Small intestine (tissue), 7 donors: ENCODE data around the gene RALGPS2. TPM values are rescaled to one million over a fixed set of nuclear protein-coding genes. Genes with fewer than 3 reads are reported as not detected.

Experiments used
- DNase-seq, 2 donors: peaks; one replicate each; pipeline versions ENCODE4 v3.0.0 to v3.0.0-alpha.2; 2013
- FAIRE-seq: peaks from 2 replicates; lab custom pipeline; 2012; peaks lifted over from hg19 to GRCh38; lab: Jason Lieb, UNC
- H3K27ac ChIP-seq, 3 donors: one replicate each; pipeline ENCODE4 v1.5.1; 2013; ENCODE audit warnings: low read length in 2 of 3, mild to moderate bottlenecking in 2 of 3, control low read depth in 1 of 3, inconsistent platforms in 1 of 3, low read depth in 1 of 3, moderate library complexity in 1 of 3
- H3K27me3 ChIP-seq, 3 donors: one replicate each; pipeline ENCODE4 v1.6.1; 2013; ENCODE audit warnings: low read length in 3 of 3, inconsistent platforms in 1 of 3; ENCODE audit not compliant: control insufficient read depth in 3 of 3, insufficient read depth in 3 of 3
- H3K36me3 ChIP-seq, 3 donors: one replicate each; pipeline ENCODE4 v1.6.1; 2013; ENCODE audit warnings: low read length in 3 of 3, inconsistent platforms in 1 of 3, low read depth in 1 of 3, mild to moderate bottlenecking in 1 of 3, moderate library complexity in 1 of 3; ENCODE audit not compliant: control insufficient read depth in 3 of 3, insufficient read depth in 2 of 3
- H3K4me1 ChIP-seq, 3 donors: one replicate each; pipeline ENCODE4 v1.6.1; 2013; ENCODE audit warnings: low read length in 2 of 3, inconsistent platforms in 1 of 3, low read depth in 1 of 3, mild to moderate bottlenecking in 1 of 3, moderate library complexity in 1 of 3; ENCODE audit not compliant: control insufficient read depth in 3 of 3, insufficient read depth in 2 of 3
- H3K4me3 ChIP-seq, 3 donors: one replicate each; pipeline ENCODE4 v1.5.1; 2013; ENCODE audit warnings: low read length in 3 of 3, control low read depth in 1 of 3, inconsistent platforms in 1 of 3, low read depth in 1 of 3, mild to moderate bottlenecking in 1 of 3, moderate library complexity in 1 of 3
- H3K9me3 ChIP-seq, 2 donors: one replicate each; pipeline ENCODE4 v1.6.1; 2013; ENCODE audit warnings: low read depth in 1 of 2, low read length in 1 of 2; ENCODE audit not compliant: control insufficient read depth in 2 of 2, insufficient read depth in 1 of 2
- WGBS, 3 donors: extraction: QIAGEN DNeasy Blood & Tissue Kit; methylation state at CpG; one replicate each; pipeline ENCODE4 v1.1.7; 2013; 5-methylcytosine and 5-hydroxymethylcytosine counted together
- polyA plus RNA-seq, 4 donors: library from polyadenylated mRNA; stranded (reverse) in 3 of 4; unstranded in 1 of 4; fragments of 200-250 nt in 3 of 4; fragments of 120-200 nt in 1 of 4; gene quantifications; one replicate each; pipeline versions ENCODE4 v1.2.1 to v1.2.3, GENCODE V29; 2013
- donor health status: healthy with polysubstance abuse.
- donor health status: control.
- donor health status: control.
- donor health status: Bipolar disorder and iron deficiency.
- donor health status: healthy.

Gene RALGPS2
- polyA plus RNA-seq, 4 donors, result 5.2 to 27.1 (median 6.8) TPM

DNA sequence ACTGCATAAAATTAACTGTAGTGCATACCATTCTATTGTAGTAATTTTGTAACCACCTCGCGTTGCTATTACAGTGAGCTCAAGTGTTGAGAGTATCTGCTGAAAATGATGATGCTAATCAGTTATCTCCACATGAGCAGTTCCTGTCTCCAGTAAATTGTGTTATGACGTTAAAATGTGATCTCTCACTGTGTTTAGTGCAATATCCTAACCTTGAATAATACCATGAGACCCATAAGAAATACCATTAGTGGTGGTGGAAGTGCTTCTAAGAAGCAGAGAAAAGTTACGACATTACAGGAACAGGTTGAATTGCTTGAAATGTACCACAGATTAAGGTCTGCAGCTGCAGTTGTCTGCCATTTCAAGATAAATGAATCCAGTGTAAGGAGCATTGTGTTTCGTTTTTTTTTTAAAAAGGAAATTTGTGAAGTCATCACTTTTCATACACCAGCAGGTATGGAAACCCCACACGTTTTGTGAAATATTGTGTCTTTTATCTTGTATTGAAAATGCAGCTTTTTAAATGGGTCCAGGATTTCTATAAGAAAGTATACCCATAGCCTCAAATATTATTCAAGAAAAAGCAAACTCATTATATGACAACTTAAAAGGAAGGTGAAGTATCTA is 73.3 kb downstream of the RALGPS2 start:
- Histone ChIP-seq H3K4me3 (no peak overlapping the region), H3K36me3 (peaks cover 0 to 4% (median 0%) of the 10 kb centered on the region in 3 donors), H3K9me3 (peaks cover 0 to 6% of the 10 kb centered on the region in 2 donors), H3K4me1 (no peaks in the 10 kb centered on the region), H3K27me3 (no peaks in the 10 kb centered on the region), H3K27ac (no peak overlapping the region)
- DNase-seq (no peak), FAIRE-seq (no peak)
- WGBS, 3 donors, result 91 to 96% (median 93%) methylated on average over 6 of the region's 6 CpGs

DNA sequence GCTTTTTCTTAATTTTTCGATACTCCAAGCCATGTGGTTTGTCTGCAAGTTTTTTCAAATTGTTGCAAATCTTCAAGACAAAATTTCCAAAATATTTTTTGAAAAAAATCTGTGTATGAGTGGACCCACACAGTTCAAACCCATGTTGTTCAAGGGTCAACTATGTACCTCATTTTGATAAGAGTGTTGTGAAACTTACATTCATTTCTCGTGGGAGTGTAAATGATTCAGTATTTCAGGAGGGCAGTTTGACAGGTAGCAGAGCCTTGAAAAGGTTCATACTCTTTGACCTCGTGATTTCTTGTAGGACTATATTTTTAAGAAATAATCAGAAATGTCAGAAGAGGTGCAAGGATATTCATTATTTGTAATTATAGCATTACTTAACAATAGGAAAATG is 77.8 kb downstream of the RALGPS2 start:
- WGBS, 3 donors, result 67 to 85% (median 75%) methylated on average over 3 of the region's 3 CpGs
- H3K4me3 ChIP-seq, result no peak overlapping the region
- peaks cover 0 to 2% (median 0%) of the 10 kb centered on the region in 3 donors for H3K36me3 ChIP-seq
- no peak overlapping the region for H3K27ac ChIP-seq
- DNase-seq, result no peak
- no peaks in the 10 kb centered on the region for H3K4me1 ChIP-seq
- no peak for FAIRE-seq
- H3K9me3 ChIP-seq, result peaks cover 0 to 6% of the 10 kb centered on the region in 2 donors
- no peaks in the 10 kb centered on the region for H3K27me3 ChIP-seq

DNA sequence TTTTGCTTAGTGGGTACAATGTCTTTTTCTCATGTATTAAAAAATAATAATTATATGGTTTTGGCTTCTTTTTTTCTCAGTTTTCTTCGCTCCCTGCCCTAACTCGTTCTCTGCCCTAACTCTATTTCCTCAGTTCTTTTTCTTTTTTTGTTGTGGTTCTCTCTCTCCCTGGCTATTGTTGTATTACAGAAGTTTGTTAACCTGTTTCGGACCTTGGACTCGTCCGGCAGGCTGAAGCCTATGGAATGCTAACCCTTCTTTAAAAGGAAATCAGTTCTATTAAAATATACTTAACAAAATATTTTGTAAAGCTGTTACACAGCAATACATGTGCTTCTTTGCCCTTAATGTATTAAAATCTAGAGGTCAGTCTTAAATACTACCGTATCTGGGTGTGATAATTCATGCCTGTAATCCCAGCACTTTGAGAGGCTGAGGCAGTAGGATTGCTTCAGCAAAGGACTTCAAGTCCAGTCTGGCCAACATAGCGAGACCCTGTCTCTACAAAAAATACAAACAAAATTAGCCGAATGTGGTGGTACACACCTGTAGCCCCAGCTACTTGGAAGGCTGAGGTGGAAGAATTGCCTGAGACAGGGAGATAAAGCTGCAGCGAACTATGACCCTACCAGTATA is 81.7 kb downstream of the RALGPS2 start:
- Histone ChIP-seq H3K27ac (no peak overlapping the region), H3K4me3 (no peak overlapping the region), H3K9me3 (no peaks in the 10 kb centered on the region), H3K36me3 (peaks cover 0 to 11% (median 6%) of the 10 kb centered on the region in 3 donors), H3K27me3 (no peaks in the 10 kb centered on the region), H3K4me1 (no peaks in the 10 kb centered on the region)
- DNase-seq (peak; percentile 4 to 6), FAIRE-seq (no peak)
- 82 to 87% (median 86%) methylated on average over 9 of the region's 9 CpGs for WGBS, 3 donors

DNA sequence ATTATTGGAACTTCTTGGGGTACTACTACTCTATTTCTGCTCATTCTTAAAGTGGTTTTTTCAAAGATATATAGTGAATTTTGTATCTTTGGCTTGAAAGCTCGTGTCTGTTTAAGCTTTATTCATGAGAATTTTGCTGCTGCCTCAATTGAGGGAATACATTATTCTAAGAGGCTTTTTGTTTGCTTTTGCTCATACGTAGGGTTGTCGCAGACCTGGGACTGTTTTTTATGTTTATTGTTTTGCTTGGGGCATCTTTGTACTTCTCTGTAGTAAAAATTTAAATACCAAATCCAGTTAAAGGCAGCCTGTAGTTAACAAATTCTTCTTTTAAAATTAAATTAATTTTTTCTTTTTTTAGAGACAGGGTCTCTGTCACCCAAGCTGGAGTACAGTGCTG is 83.5 kb downstream of the RALGPS2 start:
- peaks cover 0 to 11% (median 6%) of the 10 kb centered on the region in 3 donors for H3K36me3 ChIP-seq
- H3K27ac ChIP-seq, result no peak overlapping the region
- H3K4me3 ChIP-seq, result no peak overlapping the region
- FAIRE-seq, result no peak
- no peak for DNase-seq
- no peaks in the 10 kb centered on the region for H3K4me1 ChIP-seq
- 89 to 99% (median 91%) methylated on average over 3 of the region's 3 CpGs for WGBS, 3 donors
- H3K9me3 ChIP-seq, result no peaks in the 10 kb centered on the region
- H3K27me3 ChIP-seq, result no peaks in the 10 kb centered on the region

DNA sequence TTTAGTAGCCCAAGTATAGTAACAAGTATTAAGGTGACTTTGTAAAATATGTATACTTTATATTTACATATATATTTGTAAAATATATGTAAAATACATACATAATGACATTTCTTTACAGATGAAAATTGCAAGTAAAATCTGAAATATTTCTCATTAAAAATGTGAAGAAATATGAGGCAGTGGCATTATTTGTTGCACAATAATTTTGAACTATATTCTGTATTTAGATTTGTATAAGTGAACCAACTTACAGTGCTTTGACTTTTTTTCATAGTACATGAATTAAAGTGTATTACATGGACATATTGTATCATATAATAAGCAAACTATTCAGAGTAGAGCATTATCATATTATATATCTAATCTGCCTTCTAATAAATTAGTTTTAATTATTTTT is 85.5 kb downstream of the RALGPS2 start:
- no peaks in the 10 kb centered on the region for H3K4me1 ChIP-seq
- peaks cover 0 to 11% (median 9%) of the 10 kb centered on the region in 3 donors for H3K36me3 ChIP-seq
- no peak overlapping the region for H3K27ac ChIP-seq
- no peaks in the 10 kb centered on the region for H3K9me3 ChIP-seq
- no peaks in the 10 kb centered on the region for H3K27me3 ChIP-seq
- FAIRE-seq, result no peak
- no peak overlapping the region for H3K4me3 ChIP-seq
- no peak for DNase-seq

DNA sequence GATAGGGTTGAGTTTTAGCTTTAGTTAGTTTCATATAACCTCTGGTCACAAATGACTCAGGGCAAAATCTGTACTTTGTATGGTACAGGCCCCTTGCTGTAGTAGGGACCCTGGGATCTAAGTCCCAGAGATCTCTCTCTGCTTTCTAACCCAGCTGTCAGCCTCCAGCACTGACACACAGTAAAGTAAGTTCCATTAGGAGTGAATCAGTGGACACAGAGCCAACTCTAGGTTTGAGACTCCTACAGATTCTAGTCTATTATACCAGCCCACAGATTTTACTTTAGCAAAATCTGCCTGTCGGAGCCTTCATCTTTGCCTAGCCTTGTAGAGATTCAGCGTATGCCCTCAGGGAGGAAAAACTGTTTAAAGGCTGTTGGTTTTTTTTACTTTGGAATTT is 93.4 kb downstream of the RALGPS2 start:
- no peak for DNase-seq
- no peaks in the 10 kb centered on the region for H3K27me3 ChIP-seq
- no peak for FAIRE-seq
- no peak overlapping the region for H3K4me3 ChIP-seq
- no peaks in the 10 kb centered on the region for H3K9me3 ChIP-seq
- WGBS, 3 donors, result 96 to 100% (median 98%) methylated on average over 2 of the region's 2 CpGs
- H3K36me3 ChIP-seq, result peaks cover 0 to 9% (median 5%) of the 10 kb centered on the region in 3 donors
- H3K27ac ChIP-seq, result no peak overlapping the region
- no peaks in the 10 kb centered on the region for H3K4me1 ChIP-seq

DNA sequence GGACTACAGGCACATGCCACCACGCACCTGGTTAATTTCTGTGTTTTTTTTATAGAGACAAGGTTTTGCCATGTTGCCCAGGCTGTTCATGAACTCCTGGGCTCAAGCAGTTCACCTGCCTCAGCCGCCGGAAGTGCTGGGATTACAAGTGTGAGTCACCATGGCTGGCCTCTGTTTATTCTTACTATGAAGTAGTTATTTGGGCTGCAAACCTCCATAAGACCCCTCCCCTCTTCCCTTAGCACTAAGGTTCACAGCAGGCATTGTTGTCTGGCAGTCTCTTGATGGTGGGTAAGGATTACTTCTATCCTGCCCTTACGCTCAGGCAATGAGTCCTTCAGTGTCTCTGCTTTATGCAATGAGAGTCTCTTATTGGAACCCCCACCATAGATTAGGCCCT is 94.1 kb downstream of the RALGPS2 start:
- Histone ChIP-seq H3K27ac (no peak overlapping the region), H3K4me3 (no peak overlapping the region), H3K4me1 (no peaks in the 10 kb centered on the region), H3K9me3 (no peaks in the 10 kb centered on the region), H3K27me3 (no peaks in the 10 kb centered on the region), H3K36me3 (peaks cover 0 to 9% (median 5%) of the 10 kb centered on the region in 3 donors)
- DNase-seq (no peak), FAIRE-seq (no peak)
- 85 to 93% (median 92%) methylated on average over 4 of the region's 4 CpGs for WGBS, 3 donors

DNA sequence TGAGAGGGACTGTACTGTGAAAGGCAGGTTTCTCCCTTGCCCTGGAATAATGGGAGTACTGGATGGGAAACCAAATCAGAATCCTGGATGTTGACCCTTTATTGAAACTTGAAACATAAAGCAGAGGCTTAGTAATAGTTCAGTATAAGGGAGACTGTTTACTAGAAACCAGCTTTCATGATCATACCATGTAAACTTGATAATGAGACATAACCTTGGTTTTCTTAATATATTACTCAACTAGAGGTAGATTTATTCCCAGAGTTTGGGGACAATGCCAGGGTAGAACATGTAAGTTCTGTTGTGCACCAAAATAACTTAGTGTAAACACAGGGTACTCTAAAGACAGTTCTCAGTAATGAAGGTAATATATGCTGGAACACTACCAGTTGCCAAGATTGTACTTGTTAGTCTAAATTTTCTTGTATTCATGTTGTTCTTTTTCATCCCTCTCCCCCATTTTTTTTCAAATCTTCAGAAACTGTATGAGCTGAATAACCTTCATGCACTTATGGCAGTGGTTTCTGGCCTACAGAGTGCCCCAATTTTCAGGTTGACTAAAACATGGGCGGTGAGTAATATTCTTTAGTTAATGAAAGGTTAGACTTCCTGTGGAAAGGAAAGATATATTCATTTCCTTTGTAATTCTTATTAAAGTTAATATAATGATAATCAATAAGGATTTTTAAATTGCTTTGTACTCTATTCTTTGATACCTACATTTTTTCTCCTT is 96.3 kb downstream of the RALGPS2 start:
- H3K27me3 ChIP-seq, result no peaks in the 10 kb centered on the region
- DNase-seq (no peak), FAIRE-seq (no peak)
- no peaks in the 10 kb centered on the region for H3K9me3 ChIP-seq
- H3K4me1 ChIP-seq, result no peaks in the 10 kb centered on the region
- peaks cover 0 to 9% (median 2%) of the 10 kb centered on the region in 3 donors for H3K36me3 ChIP-seq
- WGBS, 3 donors, result 77 to 95% (median 79%) methylated on average over 1 of the region's 1 CpG
- H3K27ac ChIP-seq, result no peak overlapping the region
- H3K4me3 ChIP-seq, result no peak overlapping the region
